Osteocyte (in vitro differentiated cells): ENCODE measurements around the gene TNFRSF21. TPM values are rescaled to one million over a fixed set of nuclear protein-coding genes. Genes with fewer than 3 reads are reported as not detected.

Experiments used
- DNase-seq: peaks from one replicate; pipeline ENCODE4 v3.0.0; 2021; ENCODE audit warnings: mixed read lengths; ENCODE audit not compliant: unreplicated experiment; ENCODE audit errors: extremely low spot score
- H3K27ac Mint-ChIP-seq: one replicate; pipeline ENCODE4 v1.8.0; 2021; ENCODE audit warnings: mild to moderate bottlenecking, mixed read lengths; ENCODE audit not compliant: unreplicated experiment
- H3K27me3 Mint-ChIP-seq: one replicate; pipeline ENCODE4 v1.8.0; 2021; ENCODE audit warnings: mixed read lengths; ENCODE audit not compliant: unreplicated experiment
- H3K36me3 Mint-ChIP-seq: one replicate; pipeline ENCODE4 v1.8.0; 2021; ENCODE audit warnings: mixed read lengths; ENCODE audit not compliant: unreplicated experiment
- H3K4me1 Mint-ChIP-seq: one replicate; pipeline ENCODE4 v1.8.0; 2021; ENCODE audit warnings: mixed read lengths; ENCODE audit not compliant: unreplicated experiment
- H3K4me3 Mint-ChIP-seq: one replicate; pipeline ENCODE4 v1.8.0; 2021; ENCODE audit warnings: mild to moderate bottlenecking, moderate library complexity, mixed read lengths; ENCODE audit not compliant: unreplicated experiment
- H3K9me3 Mint-ChIP-seq: one replicate; pipeline ENCODE4 v1.8.0; 2021; ENCODE audit warnings: mixed read lengths; ENCODE audit not compliant: unreplicated experiment
- total RNA-seq: library from RNA; stranded (reverse); gene quantifications from 2 replicates; pipeline ENCODE4 v1.2.1, GENCODE V29; 2021
- TF ChIP-seq, protein P1 (sequence below): fragments of 200-600 bp; sonication (generic); IDR thresholded peaks from 2 replicates; pipeline ENCODE4 v1.5.0; 2021; ENCODE audit warnings: antibody characterized with exemption, mild to moderate bottlenecking, moderate library complexity

Gene TNFRSF21
- total RNA-seq, 1 donor from 2014 or later: 2.5 TPM

DNA sequence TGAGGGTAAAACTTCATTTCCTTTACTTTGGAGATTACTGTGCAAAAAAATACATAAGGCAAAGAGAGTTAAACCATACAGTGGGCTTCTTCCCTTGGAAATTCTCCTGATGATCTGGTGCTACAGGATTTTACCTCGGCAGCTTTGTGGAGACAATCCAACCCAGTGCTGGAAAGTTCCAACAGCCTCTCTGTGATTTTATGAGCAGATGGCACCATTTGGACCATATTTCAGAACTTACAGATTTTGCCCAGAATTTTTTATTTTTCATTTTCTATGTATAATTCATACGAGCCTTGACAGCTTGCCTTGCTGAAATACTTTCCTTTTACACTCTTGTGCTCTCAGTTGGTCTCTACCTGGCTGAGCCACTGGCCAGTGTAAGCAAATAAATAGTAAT is 43.3 kb upstream of the TNFRSF21 start:
- no peaks in the 10 kb centered on the region for H3K27me3 Mint-ChIP-seq
- TF ChIP-seq, protein P1, sequence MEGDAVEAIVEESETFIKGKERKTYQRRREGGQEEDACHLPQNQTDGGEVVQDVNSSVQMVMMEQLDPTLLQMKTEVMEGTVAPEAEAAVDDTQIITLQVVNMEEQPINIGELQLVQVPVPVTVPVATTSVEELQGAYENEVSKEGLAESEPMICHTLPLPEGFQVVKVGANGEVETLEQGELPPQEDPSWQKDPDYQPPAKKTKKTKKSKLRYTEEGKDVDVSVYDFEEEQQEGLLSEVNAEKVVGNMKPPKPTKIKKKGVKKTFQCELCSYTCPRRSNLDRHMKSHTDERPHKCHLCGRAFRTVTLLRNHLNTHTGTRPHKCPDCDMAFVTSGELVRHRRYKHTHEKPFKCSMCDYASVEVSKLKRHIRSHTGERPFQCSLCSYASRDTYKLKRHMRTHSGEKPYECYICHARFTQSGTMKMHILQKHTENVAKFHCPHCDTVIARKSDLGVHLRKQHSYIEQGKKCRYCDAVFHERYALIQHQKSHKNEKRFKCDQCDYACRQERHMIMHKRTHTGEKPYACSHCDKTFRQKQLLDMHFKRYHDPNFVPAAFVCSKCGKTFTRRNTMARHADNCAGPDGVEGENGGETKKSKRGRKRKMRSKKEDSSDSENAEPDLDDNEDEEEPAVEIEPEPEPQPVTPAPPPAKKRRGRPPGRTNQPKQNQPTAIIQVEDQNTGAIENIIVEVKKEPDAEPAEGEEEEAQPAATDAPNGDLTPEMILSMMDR: no peak

DNA sequence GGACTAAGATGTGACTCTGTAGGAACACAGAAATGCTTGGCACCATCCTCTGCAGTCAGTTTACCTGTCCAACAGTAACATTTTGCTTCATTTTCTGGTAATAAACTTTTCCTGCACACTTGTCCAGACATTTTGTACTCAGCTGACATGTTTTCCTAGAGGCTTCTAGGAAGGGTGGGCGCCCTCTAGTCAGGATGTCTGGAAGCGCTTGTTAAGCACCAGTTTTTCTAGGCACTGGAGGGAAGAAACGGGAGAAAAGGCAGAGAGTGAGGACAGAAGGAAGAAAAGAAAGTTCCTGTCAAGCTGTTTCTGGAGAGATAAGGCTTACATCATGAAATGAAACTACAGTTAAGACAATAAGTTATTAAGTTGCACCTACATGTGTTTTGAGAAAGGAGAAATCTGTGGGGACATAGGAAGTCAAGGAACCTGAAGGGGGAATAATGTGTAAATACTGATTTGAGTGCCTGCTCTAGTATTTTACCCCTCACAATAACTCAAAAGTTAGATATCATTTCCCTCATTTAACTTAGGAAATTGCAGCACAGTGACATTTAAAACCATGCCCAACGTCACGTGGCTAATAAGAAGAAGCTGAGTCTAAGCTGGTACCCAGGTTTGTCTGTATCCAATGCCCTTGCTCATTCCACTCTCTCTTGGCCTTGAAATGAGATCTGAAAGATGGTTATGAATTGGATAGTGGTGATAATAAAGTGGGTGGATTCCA is 42.7 kb upstream of the TNFRSF21 start:
- no peaks in the 10 kb centered on the region for H3K27me3 Mint-ChIP-seq
- H3K4me3 Mint-ChIP-seq: no peak overlapping the region
- DNase-seq: no peak
- H3K9me3 Mint-ChIP-seq: no peaks in the 10 kb centered on the region
- H3K27ac Mint-ChIP-seq: no peak overlapping the region
- no peaks in the 10 kb centered on the region for H3K36me3 Mint-ChIP-seq
- TF ChIP-seq, protein P1: no peak
- H3K4me1 Mint-ChIP-seq: no peaks in the 10 kb centered on the region

More for the DNA sequence above, 43.3 kb upstream of the TNFRSF21 start:
- Mint-ChIP-seq H3K4me3 (no peak overlapping the region), H3K27ac (no peak overlapping the region), H3K4me1 (no peaks in the 10 kb centered on the region), H3K36me3 (no peaks in the 10 kb centered on the region), H3K9me3 (no peaks in the 10 kb centered on the region)
- no peak for DNase-seq

DNA sequence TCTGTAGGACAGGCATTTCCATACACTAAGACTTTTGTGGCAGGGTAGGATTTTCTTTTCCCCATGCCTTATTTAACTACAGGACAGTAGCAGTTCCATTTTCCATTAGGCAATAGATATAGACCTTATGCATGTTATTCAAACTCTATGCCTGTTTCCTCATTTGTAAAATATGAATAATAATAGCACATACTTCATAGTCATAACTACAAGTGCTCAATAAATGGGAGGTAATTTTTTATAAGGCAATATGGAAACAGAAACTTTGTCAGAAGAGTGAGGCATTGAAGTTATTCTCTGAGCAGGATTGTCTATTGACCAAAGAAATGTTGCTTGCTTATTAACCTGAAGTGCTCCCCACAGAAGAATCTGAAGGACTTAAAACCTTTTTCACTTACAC is 41.9 kb upstream of the TNFRSF21 start:
- Mint-ChIP-seq H3K36me3 (no peaks in the 10 kb centered on the region), H3K9me3 (no peaks in the 10 kb centered on the region), H3K27me3 (no peaks in the 10 kb centered on the region), H3K27ac (no peak overlapping the region), H3K4me3 (no peak overlapping the region), H3K4me1 (no peaks in the 10 kb centered on the region)
- TF ChIP-seq, protein P1: no peak
- DNase-seq: no peak

DNA sequence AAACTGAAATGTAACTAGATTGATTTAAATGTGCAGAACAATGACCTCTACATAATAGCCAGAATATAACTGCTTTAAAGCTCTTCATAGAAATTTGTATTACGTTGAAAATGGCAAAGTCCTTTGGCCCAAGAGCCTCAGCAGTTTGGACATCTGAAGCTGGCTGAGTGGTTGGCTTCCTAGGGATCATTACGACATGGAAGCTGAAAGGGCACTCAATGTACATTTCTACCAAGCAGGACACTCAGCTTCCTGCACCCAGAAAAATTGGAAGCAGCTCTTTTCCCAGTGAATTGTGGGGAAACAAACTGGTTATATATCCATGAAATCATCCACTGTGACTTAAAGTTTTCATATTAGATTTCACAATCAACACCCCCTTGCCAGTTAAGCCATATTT is 40.2 kb upstream of the TNFRSF21 start:
- Mint-ChIP-seq H3K27me3 (peaks cover 3% of the 10 kb centered on the region), H3K27ac (no peak overlapping the region), H3K4me3 (no peak overlapping the region), H3K9me3 (no peaks in the 10 kb centered on the region), H3K36me3 (no peaks in the 10 kb centered on the region), H3K4me1 (no peaks in the 10 kb centered on the region)
- TF ChIP-seq, protein P1: no peak
- DNase-seq: no peak

DNA sequence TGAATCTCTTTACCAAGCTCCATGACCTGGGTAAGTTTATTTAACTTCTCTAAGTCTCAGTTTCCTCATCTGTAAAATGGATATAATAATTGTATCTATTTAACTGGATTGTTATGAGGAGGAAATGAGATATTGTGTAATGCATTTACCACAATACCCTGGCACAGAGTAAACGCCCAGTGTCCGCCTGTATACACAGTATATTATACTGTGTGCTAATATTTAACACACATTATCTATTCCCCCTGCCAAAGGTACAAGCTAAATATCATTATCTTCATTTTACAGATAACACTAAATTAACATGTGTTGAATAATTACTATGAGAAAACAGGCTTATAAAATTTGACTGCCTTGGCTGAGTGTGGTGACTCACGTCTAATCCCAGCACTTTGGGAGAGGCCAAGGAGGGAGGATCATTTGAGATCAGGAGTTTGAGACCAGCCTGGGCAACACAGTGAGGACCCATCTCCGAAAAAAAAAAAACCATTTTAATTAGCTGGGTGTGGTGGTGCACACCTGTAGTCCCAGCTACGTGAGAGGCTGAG is 38.7 kb upstream of the TNFRSF21 start:
- no peak overlapping the region for H3K4me3 Mint-ChIP-seq
- H3K27me3 Mint-ChIP-seq: peaks cover 11% of the 10 kb centered on the region
- TF ChIP-seq, protein P1: no peak
- H3K9me3 Mint-ChIP-seq: no peaks in the 10 kb centered on the region
- DNase-seq: no peak
- no peaks in the 10 kb centered on the region for H3K36me3 Mint-ChIP-seq
- no peaks in the 10 kb centered on the region for H3K4me1 Mint-ChIP-seq
- no peak overlapping the region for H3K27ac Mint-ChIP-seq
